PC-9 (cell line): ENCODE measurements around the gene UBL4B.

Experiments
- EZH2 ChIP-seq: fragments of 200-600 bp; sonication (generic); IDR thresholded peaks from 2 replicates; pipeline ENCODE4 v1.8.0; 2017; ENCODE audit warnings: antibody characterized with exemption, low read depth
- TF ChIP-seq, protein P1 (sequence below): fragments of 200-600 bp; sonication (generic); conservative IDR thresholded peaks from 2 replicates; pipeline ENCODE4 v1.6.1; 2017; ENCODE audit warnings: mixed run types, antibody characterized with exemption, mild to moderate bottlenecking, moderate library complexity

DNA sequence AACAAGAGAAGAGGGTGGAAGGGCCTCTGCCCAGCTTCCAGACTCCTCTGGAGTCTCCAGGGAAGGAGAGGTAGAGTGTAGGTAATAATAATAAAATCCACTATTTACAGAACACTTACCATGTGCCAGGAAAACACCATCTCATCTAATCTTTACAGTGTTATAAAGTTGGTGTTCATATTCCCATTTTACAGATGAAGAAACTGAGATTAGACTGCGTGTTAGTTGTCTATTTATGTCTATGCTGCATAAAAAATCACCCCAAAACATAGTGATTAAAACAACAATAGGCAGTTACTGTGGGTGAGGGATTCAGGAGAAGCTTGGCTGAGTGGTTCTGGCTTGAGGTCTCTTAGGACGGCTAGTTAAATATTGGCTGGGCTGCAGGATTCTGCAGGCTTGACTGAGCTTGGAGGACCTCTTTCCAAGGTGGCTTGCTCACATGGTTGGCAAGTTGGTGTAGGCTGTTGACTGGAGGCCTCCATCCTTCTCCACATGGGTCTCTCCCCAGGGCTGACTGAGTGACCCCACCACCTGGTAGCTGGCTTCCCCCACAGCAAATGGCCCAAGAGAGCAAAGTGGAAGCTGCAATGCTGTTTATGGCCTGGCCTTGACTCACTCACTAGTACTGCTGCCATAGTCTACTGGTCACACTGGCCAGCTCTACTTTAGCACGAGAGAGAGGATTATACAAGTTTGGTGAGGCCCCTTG, 35.3 kb upstream of the UBL4B start:
- TF ChIP-seq, protein P1, sequence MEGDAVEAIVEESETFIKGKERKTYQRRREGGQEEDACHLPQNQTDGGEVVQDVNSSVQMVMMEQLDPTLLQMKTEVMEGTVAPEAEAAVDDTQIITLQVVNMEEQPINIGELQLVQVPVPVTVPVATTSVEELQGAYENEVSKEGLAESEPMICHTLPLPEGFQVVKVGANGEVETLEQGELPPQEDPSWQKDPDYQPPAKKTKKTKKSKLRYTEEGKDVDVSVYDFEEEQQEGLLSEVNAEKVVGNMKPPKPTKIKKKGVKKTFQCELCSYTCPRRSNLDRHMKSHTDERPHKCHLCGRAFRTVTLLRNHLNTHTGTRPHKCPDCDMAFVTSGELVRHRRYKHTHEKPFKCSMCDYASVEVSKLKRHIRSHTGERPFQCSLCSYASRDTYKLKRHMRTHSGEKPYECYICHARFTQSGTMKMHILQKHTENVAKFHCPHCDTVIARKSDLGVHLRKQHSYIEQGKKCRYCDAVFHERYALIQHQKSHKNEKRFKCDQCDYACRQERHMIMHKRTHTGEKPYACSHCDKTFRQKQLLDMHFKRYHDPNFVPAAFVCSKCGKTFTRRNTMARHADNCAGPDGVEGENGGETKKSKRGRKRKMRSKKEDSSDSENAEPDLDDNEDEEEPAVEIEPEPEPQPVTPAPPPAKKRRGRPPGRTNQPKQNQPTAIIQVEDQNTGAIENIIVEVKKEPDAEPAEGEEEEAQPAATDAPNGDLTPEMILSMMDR: no peak
- no peak for TF ChIP-seq EZH2
